SK-N-MC (cell line): ENCODE data around the gene TRABD.

Experiments
- EZH2 ChIP-seq: fragments of 200-600 bp; sonication (generic); IDR thresholded peaks from one replicate; pipeline ENCODE4 v1.6.1; 2017; ENCODE audit warnings: antibody characterized with exemption
- POLR2AphosphoS5 ChIP-seq: IDR thresholded peaks from 2 replicates; pipeline ENCODE4 v1.6.1; 2012; ENCODE audit warnings: mild to moderate bottlenecking, low read depth, low read length, borderline replicate concordance

- TF ChIP-seq POLR2AphosphoS5 (no peak), EZH2 (no peak)
Measured at GRCh38 chr22:50228366-50228765, 42.7 kb downstream of the TRABD start.
